HCT116 (cell line): ENCODE results near the gene RRM1. TPM values are rescaled to one million over a fixed set of nuclear protein-coding genes. Genes with fewer than 3 reads are reported as not detected.

Source experiments
- ATAC-seq: fragments of 200-7000 bp; cut with Tn5 transposase; 2 replicates; pipeline ENCODE4 v1.9.1; 2020; ENCODE audit warnings: mild to moderate bottlenecking, moderate library complexity
- BruUV-seq: library from RNA; stranded (reverse); fragments of 400-500 nt; replicated peaks from 2 replicates; lab custom pipeline; 2021; lab: Mats Ljungman, UMichigan
- CTCF ChIA-PET: fragments of 300-600 bp; sonication (Branson Sonifier 250); formaldehyde crosslinking; loops from one replicate; lab custom pipeline; 2021; ENCODE audit warnings: antibody characterized with exemption; lab: Charles Lee
- POLR2A ChIA-PET: fragments of 300-600, 350-600 bp; sonication (Branson Sonifier 250); formaldehyde crosslinking; loops from one replicate; lab custom pipeline; 2021; ENCODE audit warnings: antibody characterized with exemption; lab: Charles Lee
- RAD21 ChIA-PET, 2 experiments: fragments of 300-600 bp; sonication (Branson Sonifier 250); formaldehyde crosslinking; loops; one replicate each; lab custom pipeline; 2023; ENCODE audit warnings: low total read pairs in 2 of 2; ENCODE audit not compliant: uncharacterized antibody in 2 of 2, unreplicated experiment in 2 of 2, low non-redundant PET in 1 of 2; lab: Charles Lee
- DNase-seq: peaks from one replicate; pipeline ENCODE4 v3.0.0-alpha.2; 2010; ENCODE audit warnings: low read depth, low spot score
- H2AFZ ChIP-seq: fragments of 200-600 bp; shearing (Covaris generic), sonication (generic); 2 replicates; pipeline ENCODE4 v1.6.1; 2017; ENCODE audit warnings: low read depth, mixed run types, mixed read lengths, antibody characterized with exemption, low read length; ENCODE audit not compliant: poor library complexity, severe bottlenecking
- H3K27ac ChIP-seq: 2 replicates; pipeline ENCODE4 v1.5.1; 2012; ENCODE audit warnings: low read depth, low read length
- H3K27me3 ChIP-seq: fragments of 200-600 bp; sonication (generic); 2 replicates; pipeline ENCODE4 v1.6.1; 2016; ENCODE audit warnings: mixed run types, low read length, mixed read lengths; ENCODE audit not compliant: insufficient read depth
- H3K36me3 ChIP-seq, 2 experiments: fragments of 200-500 bp in 1 of 2; fragments of 200-600 bp in 1 of 2; sonication (Bioruptor generic) in 1 of 2; sonication (generic) in 1 of 2; 2 replicates each; pipeline versions ENCODE4 v1.5.1 to v1.6.1; 2014 to 2016; ENCODE audit warnings: low read length in 2 of 2, inconsistent platforms in 1 of 2, mixed read lengths in 1 of 2, mixed run types in 1 of 2; ENCODE audit not compliant: insufficient read depth in 2 of 2, control insufficient read depth in 1 of 2
- H3K4me1 ChIP-seq, 2 experiments: fragments of 200-600 bp in 1 of 2; sonication (generic) in 1 of 2; 2 replicates each; pipeline versions ENCODE4 v1.5.1 to v1.6.1; 2012 to 2017; ENCODE audit warnings: low read length in 2 of 2, inconsistent platforms in 1 of 2, mild to moderate bottlenecking in 1 of 2, mixed read lengths in 1 of 2, mixed run types in 1 of 2, moderate library complexity in 1 of 2; ENCODE audit not compliant: insufficient read depth in 2 of 2, control insufficient read depth in 1 of 2
- H3K4me2 ChIP-seq: fragments of 200-600 bp; sonication (generic); 2 replicates; pipeline ENCODE4 v1.6.1; 2017; ENCODE audit warnings: mixed run types, low read length, mixed read lengths
- H3K4me3 ChIP-seq, 2 experiments: fragments of 200-600 bp in 1 of 2; sonication (generic) in 1 of 2; replicated peaks in 1 of 2; 2 replicates each; pipeline ENCODE4 v1.5.1; 2011 to 2016; ENCODE audit warnings: low read length in 2 of 2, control low read depth in 1 of 2, low read depth in 1 of 2, mild to moderate bottlenecking in 1 of 2, mixed read lengths in 1 of 2, mixed run types in 1 of 2
- H3K79me2 ChIP-seq: fragments of 200-600 bp; sonication (generic); 2 replicates; pipeline ENCODE4 v1.6.1; 2017; ENCODE audit warnings: mild to moderate bottlenecking, mixed run types, low read length, moderate library complexity, mixed read lengths; ENCODE audit not compliant: insufficient read depth
- H3K9ac ChIP-seq: fragments of 200-600 bp; sonication (generic); 2 replicates; pipeline ENCODE4 v1.6.1; 2016; ENCODE audit warnings: low read length, mixed read lengths
- H3K9me2 ChIP-seq: fragments of 200-600 bp; sonication (generic), shearing (Covaris generic); 2 replicates; pipeline ENCODE4 v1.6.1; 2017; ENCODE audit warnings: mixed run types, mild to moderate bottlenecking, moderate library complexity; ENCODE audit not compliant: insufficient read depth
- H3K9me3 ChIP-seq, 2 experiments: fragments of 200-500 bp in 1 of 2; fragments of 200-600 bp in 1 of 2; sonication (Bioruptor generic) in 1 of 2; sonication (generic) in 1 of 2; 2 replicates each; pipeline ENCODE4 v1.6.1; 2014 to 2017; ENCODE audit warnings: low read length in 2 of 2, mixed read lengths in 2 of 2, inconsistent platforms in 1 of 2, low read depth in 1 of 2, mild to moderate bottlenecking in 1 of 2, mixed run types in 1 of 2, moderate library complexity in 1 of 2; ENCODE audit not compliant: control insufficient read depth in 1 of 2, insufficient read depth in 1 of 2
- H4K20me1 ChIP-seq: fragments of 200-600 bp; sonication (generic), shearing (Covaris generic); 2 replicates; pipeline ENCODE4 v1.6.1; 2017; ENCODE audit warnings: mixed run types, mild to moderate bottlenecking, moderate library complexity; ENCODE audit not compliant: insufficient read depth
- EZH2 ChIP-seq: fragments of 200-600 bp; sonication (generic); IDR thresholded peaks from 2 replicates; pipeline ENCODE4 v1.6.1; 2017; ENCODE audit warnings: antibody characterized with exemption, mixed run types
- FOSL1 ChIP-seq: IDR thresholded peaks from 2 replicates; pipeline ENCODE4 v1.6.1; 2012; ENCODE audit warnings: low read depth
- MAX ChIP-seq: IDR thresholded peaks from 2 replicates; pipeline ENCODE4 v1.6.1; 2012
- POLR2A ChIP-seq: IDR thresholded peaks from 2 replicates; pipeline ENCODE4 v1.7.0; 2011; ENCODE audit warnings: borderline replicate concordance; ENCODE audit not compliant: insufficient read depth, insufficient read length; ENCODE audit errors: extremely low read depth
- REST ChIP-seq: IDR thresholded peaks from 2 replicates; pipeline ENCODE4 v1.6.1; 2012; ENCODE audit warnings: low read depth
- SIN3A ChIP-seq: IDR thresholded peaks from 2 replicates; pipeline ENCODE4 v1.6.1; 2012; ENCODE audit warnings: low read depth
- SRF ChIP-seq: IDR thresholded peaks from 2 replicates; pipeline ENCODE4 v1.6.1; 2012; ENCODE audit warnings: low read depth
- ZBTB33 ChIP-seq: IDR thresholded peaks from 2 replicates; pipeline ENCODE4 v1.6.1; 2011; ENCODE audit warnings: mild to moderate bottlenecking, low read length, moderate library complexity; ENCODE audit not compliant: insufficient replicate concordance; ENCODE audit errors: extremely low read depth
- intact Hi-C: fragments of 100-400 bp; cut with micrococcal nuclease; formaldehyde crosslinking; loops from 2 replicates; pipeline ENCODE4 v1.10.0; 2022
- total RNA-seq: library from RNA; stranded (reverse); gene quantifications from one replicate; pipeline ENCODE4 v1.2.1, GENCODE V29; 2021; ENCODE audit not compliant: unreplicated experiment

RRM1 gene
- total RNA-seq, 1 experiment from 2014 or later: 134 TPM

- RAD21 ChIA-PET: no interaction called here
- ATAC-seq (no peak), DNase-seq (no peak)
- BruUV-seq: no TSS peak
- POLR2A ChIA-PET: no interaction called here
- no peaks in the 10 kb centered on the region for H3K36me3 ChIP-seq
- no peaks in the 10 kb centered on the region for H3K9me2 ChIP-seq
- no peaks in the 10 kb centered on the region for H4K20me1 ChIP-seq
- H3K79me2 ChIP-seq: no peaks in the 10 kb centered on the region
- H3K9me3 ChIP-seq: no peaks in the 10 kb centered on the region
- no peak overlapping the region for H3K4me3 ChIP-seq
- no peak overlapping the region for H3K9ac ChIP-seq
- H2AFZ ChIP-seq: no peak overlapping the region
- H3K27ac ChIP-seq: no peak overlapping the region
- no peaks in the 10 kb centered on the region for H3K27me3 ChIP-seq
- CTCF ChIA-PET: interaction anchor here (2.1 kb wide), 1 partner anchor 9 kb away, joined by 8 read pairs; no protein-coding TSS in a partner anchor
- intact Hi-C loops: no loop called here
- H3K4me2 ChIP-seq: no peak overlapping the region
- H3K4me1 ChIP-seq: peaks cover 3 to 6% of the 10 kb centered on the region in 2 experiments; a peak in 3 of 4 replicates
- TF ChIP-seq EZH2 (no peak), REST (no peak), MAX (no peak), FOSL1 (no peak), SIN3A (no peak), POLR2A (no peak), ZBTB33 (no peak), SRF (no peak)
Measured at GRCh38 chr11:4178813-4179662, 84.4 kb downstream of the RRM1 start.
